GM11168 (cell line): ENCODE data around the gene SEPTIN5.

Source experiments
- in situ Hi-C: fragments of 300-500 bp; cut with MboI; formaldehyde crosslinking; loops from one replicate; pipeline ENCODE4 v1.12.0; 2022; ENCODE audit warnings: low sequenced_read_pairs; ENCODE audit not compliant: unreplicated experiment

Gene SEPTIN5

GRCh38 chr22:19757140-19757984 lies 43.1 kb downstream of the SEPTIN5 start:
- in situ Hi-C loops = no loop called here

- in situ Hi-C loops = no loop called here
Measured at GRCh38 chr22:19757985-19758895, 43.9 kb downstream of the SEPTIN5 start.

GRCh38 chr22:19758896-19759426 lies 44.7 kb downstream of the SEPTIN5 start:
- in situ Hi-C loops = no loop called here

- in situ Hi-C loops = no loop called here
Measured at GRCh38 chr22:19759427-19760057, 45.2 kb downstream of the SEPTIN5 start.

- in situ Hi-C loops = no loop called here
Measured at GRCh38 chr22:19760058-19760950, 46.0 kb downstream of the SEPTIN5 start, which contains the start of gene TBX1. Gene TBX1 (plus strand): TSS chr22:19760778. CDS start chr22:19760844, 66 bp downstream.

GRCh38 chr22:19760951-19761724 lies 46.8 kb downstream of the SEPTIN5 start:
- in situ Hi-C loops = no loop called here

GRCh38 chr22:19761725-19762567 lies 47.6 kb downstream of the SEPTIN5 start:
- in situ Hi-C loops = no loop called here

GRCh38 chr22:19762568-19763457 lies 48.5 kb downstream of the SEPTIN5 start:
- in situ Hi-C loops = no loop called here

- in situ Hi-C loops = no loop called here
Measured at GRCh38 chr22:19763458-19764298, 49.4 kb downstream of the SEPTIN5 start.

- in situ Hi-C loops = no loop called here
Measured at GRCh38 chr22:19764299-19764593, 49.9 kb downstream of the SEPTIN5 start.

GRCh38 chr22:19764636-19765476 lies 50.6 kb downstream of the SEPTIN5 start:
- in situ Hi-C loops = no loop called here

GRCh38 chr22:19765477-19766239 lies 51.4 kb downstream of the SEPTIN5 start:
- in situ Hi-C loops = no loop called here

- in situ Hi-C loops = no loop called here
Measured at GRCh38 chr22:19766240-19766510, 51.9 kb downstream of the SEPTIN5 start.

- in situ Hi-C loops = no loop called here
Measured at GRCh38 chr22:19766511-19767426, 52.5 kb downstream of the SEPTIN5 start.
